Stimulated activated CD4-positive, alpha-beta T cell treated with anti-CD3 and anti-CD28 coated beads, TNF-alpha, amount 100 ng/mL, for 1 hour (primary cell): Measurements from ENCODE around the gene MOV10L1.

Experiments
- DNase-seq, 3 donors: peaks; one replicate each; pipeline ENCODE4 v3.0.0-alpha.2; 2020; ENCODE audit warnings: low read depth in 3 of 3, low spot score in 1 of 3

Gene MOV10L1

GRCh38 chr22:50089682-50090411, at the start of gene MOV10L1:
Gene MOV10L1, plus strand, starts transcription at chr22:50090006. Its CDS starts 83 bp downstream, at chr22:50090089.
- no peak for DNase-seq

DNA sequence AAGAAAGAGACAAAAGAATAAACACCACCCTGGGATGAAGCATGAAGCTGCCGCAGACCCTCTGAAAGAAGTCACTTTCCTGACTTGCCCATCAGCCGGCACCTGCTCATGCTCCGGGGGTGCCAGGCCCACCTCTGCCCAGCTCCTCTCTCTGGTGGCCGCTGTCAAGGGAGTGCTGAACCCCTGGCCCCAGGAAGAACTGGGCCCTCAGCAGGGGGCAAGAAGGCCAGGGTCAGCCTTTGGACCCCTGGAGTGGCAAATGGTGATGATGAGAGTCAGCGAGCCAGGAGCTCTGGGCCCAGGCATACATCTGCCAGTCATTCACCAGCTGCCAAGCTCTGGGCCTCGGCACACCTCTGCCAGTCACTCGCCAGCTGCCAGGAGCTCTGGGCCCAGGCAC, 49.1 kb upstream of the MOV10L1 start:
- no peak for DNase-seq

DNA sequence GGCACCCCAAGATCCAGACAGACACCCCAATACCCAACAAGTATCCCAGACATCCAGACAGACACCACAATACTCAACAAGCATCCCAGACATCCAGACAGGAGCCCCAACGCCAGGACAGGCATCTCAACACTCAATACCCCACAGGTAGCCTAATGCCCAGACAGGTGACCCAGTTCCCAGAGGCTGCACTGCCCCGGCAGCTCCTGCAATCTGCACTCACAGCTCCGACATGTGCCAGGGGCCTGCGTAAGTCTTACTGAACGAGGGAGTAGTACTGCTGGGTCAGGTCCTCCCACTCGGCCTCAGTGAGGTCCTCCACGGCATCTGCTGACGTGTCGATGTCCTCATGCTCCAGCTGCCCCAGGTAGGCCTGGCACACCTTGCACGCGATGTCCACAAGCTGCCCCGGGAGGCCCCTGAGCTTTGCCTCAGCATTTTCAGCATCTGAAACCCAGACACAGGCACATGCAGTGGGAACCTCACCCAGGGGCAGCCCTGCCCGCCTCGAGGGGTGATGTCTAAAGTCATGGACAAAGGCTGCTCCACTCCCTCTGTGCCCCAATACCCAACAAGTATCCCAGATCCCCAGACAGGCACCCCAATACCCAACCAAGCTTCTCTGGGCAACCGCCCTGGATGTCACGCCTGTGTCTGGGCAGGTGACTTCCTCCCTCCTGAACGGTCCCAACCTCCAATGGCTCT, 48.3 kb upstream of the MOV10L1 start:
- DNase-seq, result no peak

DNA sequence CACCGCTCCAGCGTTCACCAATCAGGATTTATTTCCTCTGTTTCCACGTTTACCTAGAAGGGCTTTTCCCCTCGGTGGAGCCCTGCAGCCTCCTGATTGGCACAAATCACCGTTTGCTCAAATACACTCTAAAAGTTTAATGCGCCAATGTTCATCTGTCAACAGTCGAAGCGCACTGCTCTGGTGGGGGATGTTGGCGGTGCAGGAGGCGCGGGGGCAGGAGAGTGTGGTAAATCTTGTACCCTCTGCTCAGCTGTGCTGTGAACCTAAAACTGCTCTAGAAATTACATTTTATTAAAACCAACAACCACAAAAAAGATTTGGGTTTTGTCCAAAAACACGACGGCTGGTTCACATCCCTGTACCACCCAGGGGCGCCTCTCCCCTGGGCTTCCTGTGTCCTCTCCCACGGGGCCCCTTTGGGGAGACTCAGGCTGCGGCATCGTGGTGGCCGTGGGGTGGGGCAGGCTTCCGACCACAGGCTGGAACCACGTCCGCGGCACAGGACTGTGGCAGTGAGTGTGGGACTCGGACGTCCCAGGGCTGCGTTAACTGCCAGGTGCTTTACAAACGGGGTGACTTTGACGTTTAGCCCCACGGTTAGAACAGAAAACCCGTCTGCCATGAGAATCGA, 45.2 kb upstream of the MOV10L1 start:
- DNase-seq, result no peak

GRCh38 chr22:50045211-50046018, 44.4 kb upstream of the MOV10L1 start:
- no peak for DNase-seq

- no peak for DNase-seq
Measured at GRCh38 chr22:50046019-50046415, 43.8 kb upstream of the MOV10L1 start.

- no peak for DNase-seq
Measured at GRCh38 chr22:50046481-50047245, 43.1 kb upstream of the MOV10L1 start.

DNA sequence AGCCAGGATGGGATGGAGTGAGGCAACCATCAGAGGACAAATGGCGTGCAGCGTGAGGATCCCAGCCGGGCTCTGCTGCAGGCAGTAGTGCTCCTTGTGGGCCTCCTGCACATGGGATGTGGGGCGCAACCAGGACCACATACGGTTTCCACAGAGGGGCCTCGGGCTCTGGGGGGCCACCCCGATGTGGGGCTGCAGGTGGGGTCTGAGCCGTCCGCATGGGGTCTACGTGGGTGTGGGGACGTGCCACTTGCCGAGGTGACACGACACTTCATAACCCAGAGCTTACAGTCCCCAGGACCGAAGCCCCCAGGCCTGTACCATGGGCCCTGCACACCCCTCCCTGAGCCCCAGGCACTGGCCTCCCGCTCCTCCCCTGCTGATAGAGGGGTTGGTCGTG, 42.5 kb upstream of the MOV10L1 start:
- DNase-seq, result no peak

GRCh38 chr22:50048061-50048765, 41.6 kb upstream of the MOV10L1 start:
- no peak for DNase-seq

DNA sequence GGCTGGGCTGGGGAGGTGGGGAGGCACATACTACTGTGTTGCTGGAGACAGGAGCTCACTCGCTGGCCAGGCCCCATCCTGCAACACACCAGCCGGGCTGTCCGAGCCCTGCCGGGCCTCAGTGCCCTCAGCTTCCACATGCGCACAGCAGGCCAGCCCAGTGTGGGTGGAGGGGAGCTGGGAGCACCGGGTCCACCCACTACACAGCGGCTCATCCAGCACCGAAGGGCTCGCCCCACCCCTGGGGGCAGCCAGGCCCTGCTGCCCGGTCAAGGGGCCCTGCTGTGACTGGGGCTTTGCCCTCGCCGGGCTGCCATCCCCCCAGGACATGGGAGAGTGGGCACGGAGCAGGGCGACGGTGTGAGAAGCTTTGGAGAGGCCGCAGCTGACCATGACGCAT, 41.0 kb upstream of the MOV10L1 start:
- DNase-seq, result no peak

DNA sequence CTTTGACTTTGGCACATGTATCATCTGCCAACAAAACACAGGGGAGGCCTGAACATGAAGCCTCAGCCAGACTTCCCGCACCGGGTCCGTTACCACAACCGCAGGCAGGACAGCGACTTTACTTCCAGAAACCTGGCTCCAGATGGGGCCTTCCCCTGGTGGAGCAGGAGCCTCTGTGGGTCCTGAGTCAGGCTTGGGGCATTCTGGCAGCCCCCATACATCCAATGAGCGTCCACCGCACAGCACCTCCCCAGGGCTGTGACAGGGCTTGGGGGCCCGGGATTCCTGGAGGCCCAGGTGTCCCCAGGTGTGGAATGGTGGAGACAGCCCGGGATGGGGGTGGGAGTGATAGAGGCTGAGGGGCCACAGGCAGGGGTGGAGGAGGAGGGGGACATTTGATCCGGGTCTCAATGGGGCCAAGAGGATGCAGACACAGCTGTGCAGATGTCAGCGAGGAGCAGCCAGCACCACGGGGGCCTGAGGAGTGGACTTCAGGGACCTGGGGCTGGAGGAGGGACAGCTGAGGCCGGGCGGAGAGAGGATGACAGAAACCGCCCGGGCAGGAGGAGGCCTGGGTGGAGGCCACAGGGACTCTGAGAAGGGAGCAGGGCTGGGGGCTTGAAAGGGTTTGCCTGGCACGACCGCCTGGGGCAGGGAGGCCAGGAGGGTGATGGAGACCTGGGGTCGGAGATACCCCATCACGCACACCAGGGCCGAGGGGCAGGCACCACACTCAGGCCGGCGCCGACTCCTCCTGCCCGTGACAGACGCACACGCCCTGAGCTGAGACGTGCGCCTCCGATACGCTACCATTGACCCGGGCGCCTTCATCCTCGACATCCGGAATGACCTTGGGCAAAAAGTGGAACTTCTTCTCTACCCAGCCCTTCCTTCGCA, 40.3 kb upstream of the MOV10L1 start:
- no peak for DNase-seq

DNA sequence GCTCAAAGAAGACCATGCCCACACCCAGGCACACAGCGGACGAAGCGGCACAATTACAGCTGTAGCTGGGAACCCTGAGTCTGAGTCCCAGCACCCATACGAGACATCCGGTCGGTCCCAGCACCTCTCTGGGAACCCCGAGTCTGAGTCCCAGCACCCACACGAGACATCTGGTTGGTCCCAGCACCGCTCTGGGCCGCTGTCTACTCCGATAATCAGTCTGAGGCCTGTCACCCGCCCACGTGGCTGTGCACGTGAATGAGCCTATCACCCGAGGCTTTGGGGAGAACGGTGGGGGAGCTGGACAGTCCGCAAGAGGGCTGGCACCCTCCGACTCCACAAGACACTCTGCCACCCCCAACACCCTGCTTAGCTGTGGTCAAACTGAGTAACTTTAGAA, 37.9 kb upstream of the MOV10L1 start:
- no peak for DNase-seq

DNA sequence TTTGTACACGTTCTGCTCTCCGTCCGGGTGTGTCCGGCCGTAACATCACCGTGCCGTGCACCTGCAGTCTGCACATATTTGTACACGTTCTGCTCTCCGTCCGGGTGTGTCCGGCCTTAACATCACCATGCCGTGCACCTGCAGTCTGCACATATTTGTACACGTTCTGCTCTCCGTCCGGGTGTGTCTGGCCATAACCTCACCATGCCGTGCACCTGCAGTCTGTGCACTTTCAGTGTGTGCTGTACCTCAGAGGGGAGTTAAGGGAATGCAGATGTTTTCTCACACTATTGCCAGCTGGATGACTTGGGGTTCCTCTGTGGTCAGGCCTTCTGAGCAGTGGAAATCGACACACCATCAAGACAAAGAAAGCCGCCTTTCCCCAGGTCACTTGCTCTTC, 35.9 kb upstream of the MOV10L1 start:
- no peak for DNase-seq

GRCh38 chr22:50056214-50056972, 33.4 kb upstream of the MOV10L1 start:
- DNase-seq, result no peak

GRCh38 chr22:50057278-50058060, 32.3 kb upstream of the MOV10L1 start:
- no peak for DNase-seq

DNA sequence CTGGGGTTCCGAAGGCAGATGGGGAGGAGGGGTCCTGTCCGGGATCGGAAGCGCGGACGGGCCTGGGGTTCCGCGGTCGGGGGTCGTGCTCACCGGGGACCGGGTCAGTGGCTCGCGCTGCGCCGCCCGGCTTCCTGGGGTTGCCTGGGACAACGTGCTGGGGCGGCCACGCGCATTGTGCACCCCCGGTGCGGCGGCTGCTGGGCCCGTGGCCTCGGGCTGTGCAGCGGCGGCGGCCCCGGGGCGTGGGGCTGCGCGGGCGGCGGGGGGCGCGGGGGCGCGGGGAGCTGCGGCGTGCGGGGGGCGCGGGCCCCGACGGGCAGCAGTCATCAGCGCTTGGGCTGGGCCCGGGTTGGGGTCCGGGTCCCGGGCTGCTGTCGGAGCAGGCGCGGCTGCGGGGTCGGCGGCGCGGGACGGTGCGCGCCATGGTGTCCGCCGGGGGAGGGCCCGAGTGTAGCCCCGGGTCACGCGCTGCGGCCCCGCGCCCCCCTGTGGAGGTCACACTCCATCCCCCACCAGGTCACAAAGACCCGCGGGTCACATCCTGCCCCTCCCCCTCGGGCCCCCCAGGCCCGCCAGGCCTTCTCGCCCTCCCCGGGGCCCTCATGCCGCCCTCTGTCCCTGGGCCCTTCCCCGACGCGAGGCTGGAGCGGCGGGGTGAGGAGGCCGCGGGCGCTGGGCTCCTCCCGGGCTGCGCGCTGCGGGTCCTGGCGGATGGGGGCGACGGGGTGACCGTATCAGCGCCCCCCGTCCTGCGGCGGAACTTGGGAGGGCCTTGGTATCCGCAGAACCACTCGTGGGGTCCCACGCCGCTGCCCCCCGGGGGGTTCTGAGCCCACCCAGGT, 31.5 kb upstream of the MOV10L1 start, which contains the start of gene TTLL8:
TSS of gene TTLL8 (minus strand) at position 238 of the 845 bp plus-strand sequence.
- DNase-seq, result no peak
